ENCODE results near the gene STOX1.

- no peak for TF ChIP-seq CTCF (IDR thresholded peaks at IDR 0.05)
- TF ChIP-seq POLR2A (IDR thresholded peaks at IDR 0.05) = no peak
These were observed 42.9 kb upstream of the STOX1 start for GRCh38 chr10:68784476-68784875.

All from gastroesophageal sphincter (tissue), 3 donors.